Endothelial cell of umbilical vein (primary cell): Measurements from ENCODE around the gene KCNQ1OT1. TPM values are rescaled to one million over a fixed set of nuclear protein-coding genes. Genes with fewer than 3 reads are reported as not detected.

Experiments used
- BruUV-seq: library from RNA; stranded (reverse); fragments of 400-500 nt; replicated peaks from 2 replicates; lab custom pipeline; 2021; lab: Mats Ljungman, UMichigan
- CTCF ChIA-PET: fragments of 300-600, 350-600 bp; sonication (Branson Sonifier 250); formaldehyde crosslinking; loops from one replicate; lab custom pipeline; 2021; ENCODE audit warnings: antibody characterized with exemption, inconsistent platforms; lab: Charles Lee
- POLR2A ChIA-PET: fragments of 300-600, 350-600 bp; sonication (Branson Sonifier 250); formaldehyde crosslinking; loops from one replicate; lab custom pipeline; 2021; ENCODE audit warnings: antibody characterized with exemption, inconsistent platforms; lab: Charles Lee
- DNase-seq: peaks from one replicate; pipeline ENCODE4 v3.0.0-alpha.2; 2011; ENCODE audit warnings: low read depth, low spot score
- FAIRE-seq: peaks from 2 replicates; lab custom pipeline; 2011; peaks lifted over from hg19 to GRCh38; lab: Jason Lieb, UNC
- H2AFZ ChIP-seq: 2 replicates; pipeline ENCODE4 v1.6.0; 2012; ENCODE audit warnings: low read depth, low read length, control low read depth, inconsistent platforms
- H3K27ac ChIP-seq: 2 replicates; pipeline ENCODE4 v1.5.1; 2011; ENCODE audit warnings: low read depth, mild to moderate bottlenecking, control low read depth, low read length, moderate library complexity; ENCODE audit not compliant: insufficient read depth
- H3K27me3 ChIP-seq, 2 experiments: 2 replicates each; pipeline versions ENCODE4 v1.6.0 to v1.6.1; 2011; ENCODE audit warnings: low read length in 2 of 2, mixed read lengths in 1 of 2; ENCODE audit not compliant: control insufficient read depth in 2 of 2, insufficient read depth in 2 of 2
- H3K36me3 ChIP-seq, 2 experiments: 2 replicates in 1 of 2; 3 replicates in 1 of 2; pipeline ENCODE4 v1.5.1; 2011; ENCODE audit warnings: low read length in 2 of 2, mild to moderate bottlenecking in 1 of 2, moderate library complexity in 1 of 2; ENCODE audit not compliant: control insufficient read depth in 2 of 2, insufficient read depth in 2 of 2; ENCODE audit errors: extremely low read depth in 1 of 2
- H3K4me1 ChIP-seq: 3 replicates; pipeline ENCODE4 v1.5.1; 2011; ENCODE audit warnings: mild to moderate bottlenecking, low read length; ENCODE audit not compliant: control insufficient read depth, insufficient read depth; ENCODE audit errors: extremely low read depth
- H3K4me2 ChIP-seq: 2 replicates; pipeline ENCODE4 v1.6.1; 2011; ENCODE audit warnings: low read length, control low read depth, mixed read lengths; ENCODE audit not compliant: insufficient read depth
- H3K4me3 ChIP-seq, 3 experiments: fragments of 200-600 bp in 1 of 3; sonication (generic), shearing (Covaris generic) in 1 of 3; replicated peaks in 1 of 3; 2 replicates each; pipeline ENCODE4 v1.5.1; 2011 to 2016; ENCODE audit warnings: control low read depth in 3 of 3, low read length in 3 of 3, mild to moderate bottlenecking in 2 of 3, inconsistent platforms in 1 of 3, low read depth in 1 of 3, moderate library complexity in 1 of 3; ENCODE audit not compliant: insufficient read depth in 1 of 3
- H3K79me2 ChIP-seq: 2 replicates; pipeline ENCODE4 v1.6.0; 2012; ENCODE audit warnings: low read length, inconsistent platforms; ENCODE audit not compliant: control insufficient read depth, insufficient read depth
- H3K9ac ChIP-seq: replicated peaks from 2 replicates; pipeline ENCODE3; 2011; ENCODE audit warnings: low read length, control low read depth; ENCODE audit not compliant: insufficient read depth; ENCODE audit errors: extremely low read depth
- H3K9me1 ChIP-seq: replicated peaks from 3 replicates; pipeline ENCODE4 v1.6.0; 2011; ENCODE audit warnings: mild to moderate bottlenecking, low read length; ENCODE audit not compliant: control insufficient read depth, insufficient read depth; ENCODE audit errors: extremely low read depth
- H3K9me3 ChIP-seq: replicated peaks from 2 replicates; pipeline ENCODE4 v1.5.1; 2012; ENCODE audit warnings: low read length, inconsistent platforms; ENCODE audit not compliant: control insufficient read depth, insufficient read depth
- H4K20me1 ChIP-seq: replicated peaks from 2 replicates; pipeline ENCODE3; 2011; ENCODE audit warnings: mild to moderate bottlenecking, low read length; ENCODE audit not compliant: control insufficient read depth, insufficient read depth; ENCODE audit errors: extremely low read depth
- CTCF ChIP-seq, 2 donors: IDR thresholded peaks; 1 replicate in 1 of 2; 2 replicates in 1 of 2; pipeline ENCODE4 v1.5.1; 2011; ENCODE audit warnings: low read length in 2 of 2, mild to moderate bottlenecking in 2 of 2, moderate library complexity in 2 of 2, control low read depth in 1 of 2, inconsistent platforms in 1 of 2, low read depth in 1 of 2; ENCODE audit not compliant: insufficient read depth in 1 of 2; ENCODE audit errors: extremely low read depth in 1 of 2
- EZH2 ChIP-seq: IDR thresholded peaks from 2 replicates; pipeline ENCODE4 v1.6.1; 2012; ENCODE audit warnings: borderline replicate concordance, low read depth, mild to moderate bottlenecking, moderate library complexity, low read length, inconsistent platforms; ENCODE audit not compliant: severe bottlenecking
- FOS ChIP-seq: IDR thresholded peaks from 2 replicates; pipeline ENCODE4 v1.6.1; 2011; ENCODE audit warnings: mild to moderate bottlenecking, low read length, moderate library complexity, borderline replicate concordance; ENCODE audit not compliant: insufficient read depth
- GATA2 ChIP-seq: IDR thresholded peaks from 2 replicates; pipeline ENCODE4 v1.7.0; 2011; ENCODE audit warnings: low read depth, mild to moderate bottlenecking, moderate library complexity, mixed read lengths, low read length; ENCODE audit not compliant: insufficient read length, insufficient read depth
- JUN ChIP-seq: IDR thresholded peaks from 2 replicates; pipeline ENCODE4 v1.6.1; 2011; ENCODE audit warnings: borderline replicate concordance, low read depth; ENCODE audit not compliant: insufficient read length, insufficient read depth
- MYC ChIP-seq: IDR thresholded peaks from one replicate; pipeline ENCODE4 v1.6.1; 2011; ENCODE audit warnings: mild to moderate bottlenecking, low read depth, low read length
- POLR2A ChIP-seq: IDR thresholded peaks from 2 replicates; pipeline ENCODE4 v1.6.1; 2012; ENCODE audit warnings: low read depth, mild to moderate bottlenecking, control low read depth, low read length
- POLR2AphosphoS5 ChIP-seq: IDR thresholded peaks from 2 replicates; pipeline ENCODE4 v1.6.1; 2012; ENCODE audit warnings: low read depth, mild to moderate bottlenecking, control low read depth, low read length, moderate library complexity; ENCODE audit not compliant: insufficient read depth
- dilution Hi-C: fragments of 300-500 bp; cut with MboI; formaldehyde crosslinking; loops from one replicate; pipeline ENCODE4 v1.15.0; 2019; ENCODE audit warnings: low sequenced_read_pairs; ENCODE audit not compliant: extremely low pct_ligation_motif_present
- intact Hi-C: fragments of 100-400 bp; cut with micrococcal nuclease; formaldehyde crosslinking; loops from one replicate; pipeline ENCODE4 v1.10.0; 2022
- polyA plus RNA-seq, 4 experiments: library from polyadenylated mRNA; depleted of rRNA in 3 of 4; stranded (reverse) in 3 of 4; unstranded in 1 of 4; fragments of >200 nt; gene quantifications; 2 replicates each; pipeline versions ENCODE4 v1.2.1 to v1.2.3, GENCODE V29; 2011 to 2012; ENCODE audit warnings: missing spikeins in 1 of 4
- total RNA-seq: library from RNA; stranded (reverse); gene quantifications from 2 replicates; pipeline ENCODE4 v1.2.3, GENCODE V29; 2021
- TF ChIP-seq, protein P1 (sequence below): IDR thresholded peaks from 2 replicates; pipeline ENCODE4 v1.6.1; 2011; ENCODE audit not compliant: insufficient read depth, insufficient read length

KCNQ1OT1 gene
- total and polyA plus RNA-seq, 2 donors (not counting 3 experiments of a cell fraction or from before 2014, with no cell fraction given), result 0.11 to 1.8 TPM

DNA sequence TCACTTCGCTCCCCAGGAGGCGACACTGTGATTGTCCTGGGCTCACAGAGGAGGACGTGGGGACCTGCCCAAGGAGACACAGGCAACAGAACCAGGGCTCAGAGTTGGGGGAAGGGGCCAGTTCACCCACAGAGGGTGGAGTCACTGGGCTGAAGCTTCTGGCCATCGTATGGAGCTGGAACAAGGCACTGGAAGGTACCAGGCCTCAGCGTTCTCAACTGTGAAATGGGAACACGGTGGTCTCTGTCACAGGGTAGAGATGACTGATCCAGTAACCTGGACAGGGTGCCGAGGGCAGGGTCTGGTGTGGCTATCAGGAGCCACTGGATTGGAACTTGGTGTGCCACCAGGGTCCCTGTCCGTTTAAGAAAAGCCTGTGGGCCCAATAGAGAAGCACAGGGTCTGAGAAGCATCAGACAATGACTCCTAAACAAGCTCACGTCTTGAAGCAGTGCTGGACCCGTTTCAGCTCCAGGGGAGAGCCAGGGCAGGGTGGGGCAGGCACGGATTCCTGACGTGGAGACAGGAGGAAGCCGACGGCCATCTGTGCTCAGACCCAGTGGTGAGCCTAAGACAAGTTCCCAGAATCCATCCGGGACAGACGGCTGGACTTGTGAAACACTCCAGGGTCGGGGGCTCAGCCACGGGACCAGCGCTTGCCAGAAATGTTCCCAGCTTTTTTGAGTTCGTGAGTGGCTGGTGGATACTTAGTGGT lies 25.0 kb upstream of the KCNQ1OT1 start:
- TF ChIP-seq GATA2, result no peak
- TF ChIP-seq MYC, result no peak
- no peak for TF ChIP-seq CTCF (IDR thresholded peaks at IDR 0.05; ENCODE audit: extremely low read depth in 1 of 2, insufficient read depth in 1 of 2, low read depth in 1 of 2, low read length in 2 of 2)
- TF ChIP-seq FOS, result no peak
- no peak for TF ChIP-seq POLR2A
- TF ChIP-seq EZH2, result no peak
- no peak for TF ChIP-seq JUN
- TF ChIP-seq, protein P1, sequence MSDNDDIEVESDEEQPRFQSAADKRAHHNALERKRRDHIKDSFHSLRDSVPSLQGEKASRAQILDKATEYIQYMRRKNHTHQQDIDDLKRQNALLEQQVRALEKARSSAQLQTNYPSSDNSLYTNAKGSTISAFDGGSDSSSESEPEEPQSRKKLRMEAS, result no peak
- no peak for TF ChIP-seq POLR2AphosphoS5
- CTCF ChIA-PET, result no interaction called here
- no peaks in the 10 kb centered on the region for H3K36me3 ChIP-seq
- H2AFZ ChIP-seq, result no peak overlapping the region
- H3K27me3 ChIP-seq, result peaks cover 0 to 3% of the 10 kb centered on the region in 2 experiments
- no peaks in the 10 kb centered on the region for H3K4me1 ChIP-seq
- H3K4me2 ChIP-seq, result no peak overlapping the region
- dilution Hi-C loops (no loop called here), intact Hi-C loops (no loop called here)
- no peak overlapping the region for H3K4me3 ChIP-seq
- BruUV-seq, result no TSS peak
- H3K9me3 ChIP-seq, result no peaks in the 10 kb centered on the region
- POLR2A ChIA-PET, result no interaction called here
- no peaks in the 10 kb centered on the region for H4K20me1 ChIP-seq
- no peak overlapping the region for H3K27ac ChIP-seq
- H3K9ac ChIP-seq, result no peak overlapping the region
- H3K9me1 ChIP-seq, result no peaks in the 10 kb centered on the region
- FAIRE-seq, result no peak
- no peaks in the 10 kb centered on the region for H3K79me2 ChIP-seq
- no peak for DNase-seq
